CD4-positive, alpha-beta T cell treated with Interleukin-6 for 4 hours (primary cell): ENCODE results near the gene DAND5.

Source experiments
- DNase-seq: peaks from one replicate; pipeline ENCODE4 v3.0.0-alpha.2; 2020; ENCODE audit warnings: mixed read lengths

Gene DAND5

GRCh38 chr19:12969292-12969988, at the start of gene DAND5:
Gene DAND5, plus strand, starts transcription at chr19:12969576. Its CDS starts 85 bp downstream, at chr19:12969661.
- DNase-seq = no peak

- no peak for DNase-seq
Measured at GRCh38 chr19:12921047-12921446, 48.3 kb upstream of the DAND5 start.

DNA sequence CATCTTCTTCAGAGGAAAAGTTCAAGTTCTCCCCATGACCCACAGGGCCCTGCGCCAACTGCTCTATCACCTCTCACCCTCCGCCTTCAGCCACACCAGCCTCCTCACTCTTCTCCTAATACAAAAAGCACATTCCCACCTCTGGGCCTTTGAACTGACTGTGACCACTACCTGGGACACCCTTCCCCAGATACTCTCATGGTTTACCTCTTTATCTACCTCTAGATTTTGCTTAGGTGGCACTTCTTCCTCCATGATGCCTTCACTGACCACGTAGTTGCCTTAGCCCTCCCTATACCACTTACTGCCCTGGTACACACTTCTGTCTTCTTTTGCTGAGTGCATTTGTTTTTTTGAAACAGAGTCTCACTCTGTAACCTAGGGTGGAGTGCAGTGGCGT, 46.4 kb upstream of the DAND5 start:
- DNase-seq = no peak

GRCh38 chr19:12924621-12925310, 44.6 kb upstream of the DAND5 start:
- DNase-seq = no peak

DNA sequence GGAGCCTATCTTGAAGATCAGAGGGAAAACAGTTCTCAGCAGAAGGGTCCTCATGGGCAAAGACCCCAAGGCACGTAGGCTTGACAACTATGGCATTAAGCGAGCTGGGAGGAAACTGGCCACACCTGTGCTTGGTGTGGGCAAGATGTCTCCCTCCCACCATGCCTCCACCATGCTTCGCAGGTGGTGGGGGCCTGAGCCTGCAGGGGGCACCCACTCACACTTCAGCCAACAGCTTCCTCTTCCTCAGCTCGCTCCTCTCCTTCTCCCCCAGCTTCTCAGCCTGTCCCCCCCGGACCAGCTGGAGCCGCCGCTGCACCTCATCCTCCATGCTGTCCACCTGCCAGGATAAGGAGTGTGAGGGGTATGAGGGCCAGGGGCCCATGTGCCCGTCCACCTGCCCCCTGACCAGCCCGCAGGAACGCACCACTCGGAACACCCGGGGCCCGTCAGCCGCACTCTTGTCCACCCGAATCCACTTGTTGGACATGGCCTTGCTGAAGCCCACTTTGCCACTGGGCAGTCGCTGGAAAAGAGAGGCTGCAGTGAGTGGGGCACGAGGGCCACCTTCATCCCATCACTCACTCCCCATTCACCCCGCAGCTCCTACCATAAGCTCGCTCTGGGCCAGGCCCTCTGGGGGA, 39.3 kb upstream of the DAND5 start:
- DNase-seq = no peak

GRCh38 chr19:12932392-12933286, 36.7 kb upstream of the DAND5 start:
- DNase-seq = no peak

- DNase-seq = peak; percentile 91
Measured at GRCh38 chr19:12933287-12934072, 35.9 kb upstream of the DAND5 start, which contains the start of gene FARSA. Gene FARSA, minus strand, starts transcription at chr19:12933711. Its CDS starts 15 bp downstream, at chr19:12933696.

GRCh38 chr19:12935071-12935470, 34.3 kb upstream of the DAND5 start:
- no peak for DNase-seq

- DNase-seq = no peak
Measured at GRCh38 chr19:12936582-12936981, 32.8 kb upstream of the DAND5 start.

GRCh38 chr19:12937093-12937926, 32.1 kb upstream of the DAND5 start:
- no peak for DNase-seq

GRCh38 chr19:12937927-12938778, 31.2 kb upstream of the DAND5 start, which contains the start of gene CALR:
Gene CALR, plus strand, starts transcription at chr19:12938609. Its CDS starts 71 bp downstream, at chr19:12938680.
- peak; percentile 100 for DNase-seq

DNA sequence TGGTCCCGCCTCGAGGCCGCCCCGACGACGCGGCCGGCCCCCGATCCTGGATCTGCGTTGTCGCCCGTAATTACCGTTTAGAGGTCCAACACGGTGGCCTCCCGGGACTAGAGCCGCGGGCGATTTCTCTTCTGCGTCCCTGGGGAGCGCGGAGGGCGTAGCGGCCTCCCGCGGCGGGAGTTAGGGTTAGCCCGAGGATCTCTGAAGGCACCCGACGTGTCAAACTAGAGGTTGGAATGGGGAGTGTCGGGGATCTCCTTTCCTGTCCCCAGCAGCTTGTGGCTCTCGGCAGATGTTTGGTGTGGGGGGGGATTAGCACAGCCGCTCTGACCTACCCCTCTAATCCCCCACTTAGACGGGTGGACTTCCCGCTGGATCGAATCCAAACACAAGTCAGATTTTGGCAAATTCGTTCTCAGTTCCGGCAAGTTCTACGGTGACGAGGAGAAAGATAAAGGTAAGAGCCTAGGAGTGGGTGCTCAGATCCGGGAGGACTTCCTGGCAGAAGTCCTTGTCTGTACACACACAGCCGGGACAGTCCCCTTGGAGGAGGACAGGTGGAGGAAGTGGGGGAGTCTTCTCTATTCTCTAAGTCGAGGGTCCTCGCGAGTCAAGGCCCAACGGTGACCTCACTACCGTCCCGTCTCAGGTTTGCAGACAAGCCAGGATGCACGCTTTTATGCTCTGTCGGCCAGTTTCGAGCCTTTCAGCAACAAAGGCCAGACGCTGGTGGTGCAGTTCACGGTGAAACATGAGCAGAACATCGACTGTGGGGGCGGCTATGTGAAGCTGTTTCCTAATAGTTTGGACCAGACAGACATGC, 30.4 kb upstream of the DAND5 start:
- DNase-seq = peak; percentile 40

- DNase-seq = no peak
Measured at GRCh38 chr19:12939975-12940423, 29.4 kb upstream of the DAND5 start.

DNA sequence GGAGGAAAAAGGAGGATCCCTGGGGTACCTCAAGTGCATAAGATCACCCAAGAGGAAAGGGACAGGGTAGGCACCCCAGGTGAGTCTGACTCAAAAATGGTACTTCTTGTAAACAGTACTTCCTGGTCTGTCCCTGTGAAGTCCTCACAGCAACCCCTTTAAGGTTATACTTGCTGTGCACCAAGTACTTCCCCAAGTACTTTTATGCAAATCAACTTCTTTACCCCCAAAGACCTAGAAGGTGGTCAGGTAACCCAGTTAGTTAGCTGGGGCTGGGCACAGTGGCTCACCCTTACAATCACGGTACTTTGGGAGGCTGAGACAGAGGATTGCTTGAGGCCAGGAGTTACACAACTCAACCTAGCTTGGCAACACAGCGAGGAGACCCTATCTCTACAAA, 28.5 kb upstream of the DAND5 start:
- no peak for DNase-seq

GRCh38 chr19:12943437-12944044, 25.8 kb upstream of the DAND5 start:
- no peak for DNase-seq

- DNase-seq = no peak
Measured at GRCh38 chr19:12944104-12944674, 25.2 kb upstream of the DAND5 start.

GRCh38 chr19:12945479-12946091, 23.8 kb upstream of the DAND5 start, which contains the start of gene RAD23A:
Gene RAD23A, plus strand, starts transcription at chr19:12945862. Its CDS starts 87 bp downstream, at chr19:12945949.
- DNase-seq = peak; percentile 98
